Adrenal gland (tissue), 5 donors: ENCODE measurements around the gene NCL.

Experiments
- CTCF ChIP-seq, 6 experiments: fragments of 450-650 bp in 4 of 6; fragments of 200-600 bp in 2 of 6; sonication (generic) in 1 of 6; IDR thresholded peaks; 1 replicate in 5 of 6; 2 replicates in 1 of 6; pipeline versions ENCODE4 v1.5.1 to v1.8.0; 2016 to 2021; ENCODE audit warnings: antibody characterized with exemption in 6 of 6, mild to moderate bottlenecking in 2 of 6, moderate library complexity in 1 of 6
- POLR2A ChIP-seq, 2 donors: fragments of 450-650 bp; IDR thresholded peaks; one replicate each; pipeline ENCODE4 v1.6.1; 2017; ENCODE audit warnings: antibody characterized with exemption in 2 of 2, mild to moderate bottlenecking in 2 of 2, moderate library complexity in 1 of 2
- donor health status: DM: no; HTN: no; CAD: no.

- TF ChIP-seq CTCF (IDR thresholded peaks at IDR 0.05) (no peak), POLR2A (IDR thresholded peaks at IDR 0.05) (no peak)
Measured at GRCh38 chr2:231476920-231477319, 12.6 kb upstream of the NCL start.
